ENCODE data around the gene POU3F2.

DNA sequence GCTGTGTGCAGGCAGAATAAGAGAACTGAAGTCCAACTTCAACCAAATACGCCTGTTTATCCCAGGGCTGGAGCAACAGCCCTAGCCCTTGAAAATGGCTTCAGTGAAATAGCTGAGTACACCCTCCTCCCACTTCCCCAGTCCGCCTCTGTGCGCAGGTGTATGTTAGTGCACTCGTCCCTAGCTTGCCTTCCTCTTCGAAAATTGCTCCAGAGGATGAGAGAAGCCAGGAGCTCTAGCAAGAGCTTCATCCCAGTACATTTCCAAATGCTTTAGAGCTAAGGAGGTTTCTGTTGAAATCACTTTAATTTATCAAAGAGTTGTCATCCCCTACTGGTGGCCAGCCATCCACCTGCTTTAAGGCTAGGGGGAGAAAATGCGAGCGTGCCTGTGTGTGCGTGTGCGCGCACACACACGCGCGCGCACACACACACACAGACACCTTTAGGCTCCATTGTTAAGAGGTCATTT lies 5.4 kb upstream of the POU3F2 start:
- TF ChIP-seq CTCF (IDR thresholded peaks at IDR 0.05; ENCODE audit: extremely low read depth in 1 of 2, insufficient read depth in 1 of 2, low read depth in 1 of 2, low read length in 2 of 2) (no peak), POLR2A (IDR thresholded peaks at IDR 0.05; ENCODE audit: low read depth, low read length) (no peak), EZH2 (IDR thresholded peaks at IDR 0.05; ENCODE audit: borderline replicate concordance, low read depth, low read length, severe bottlenecking) (peak; percentile 71), POLR2AphosphoS5 (IDR thresholded peaks at IDR 0.05; ENCODE audit: insufficient read depth, low read depth, low read length) (no peak), GATA2 (IDR thresholded peaks at IDR 0.05; ENCODE audit: insufficient read depth, insufficient read length, low read depth, low read length) (no peak), MAX (IDR thresholded peaks at IDR 0.05; ENCODE audit: insufficient read depth, insufficient read length) (no peak), JUN (IDR thresholded peaks at IDR 0.05; ENCODE audit: borderline replicate concordance, insufficient read depth, insufficient read length, low read depth) (no peak), FOS (IDR thresholded peaks at IDR 0.05; ENCODE audit: borderline replicate concordance, insufficient read depth, low read length) (no peak), MYC (IDR thresholded peaks at IDR 0.05; ENCODE audit: low read depth, low read length) (no peak)

All from endothelial cell of umbilical vein (primary cell).